DOHH2 (cell line): ENCODE results near the gene KCNMA1.

Source experiments
- CTCF ChIP-seq: fragments of 200-600 bp; sonication (generic); IDR thresholded peaks from one replicate; pipeline ENCODE4 v1.5.1; 2014; ENCODE audit warnings: antibody characterized with exemption, mild to moderate bottlenecking, low read depth, low read length; ENCODE audit not compliant: poor library complexity, severe bottlenecking
- EZH2phosphoT487 ChIP-seq: fragments of 200-600 bp; sonication (generic); IDR thresholded peaks from 2 replicates; pipeline ENCODE4 v1.6.1; 2017; ENCODE audit warnings: borderline replicate concordance, mild to moderate bottlenecking, antibody characterized with exemption, low read length, moderate library complexity, mixed read lengths

- TF ChIP-seq CTCF (no peak), EZH2phosphoT487 (no peak)
These were observed 617.1 kb downstream of the KCNMA1 start for GRCh38 chr10:77020426-77021040.
